ENCODE results near the gene TEX36. TPM values are rescaled to one million over a fixed set of nuclear protein-coding genes. Genes with fewer than 3 reads are reported as not detected.

Gene TEX36
- polyA plus RNA-seq, 1 donor = not detected

Other genes starting within 250 kb of the TEX36 start
- gene EDRF1, start 36.5 kb upstream of the TEX36 start, polyA plus RNA-seq (ENCODE audit: insufficient read length) = 18.7 TPM
- 0.40 TPM for gene MMP21, start 92.7 kb upstream of the TEX36 start, polyA plus RNA-seq (ENCODE audit: insufficient read length)
- gene UROS, start 140.1 kb upstream of the TEX36 start, polyA plus RNA-seq (ENCODE audit: insufficient read length) = 60.3 TPM
- 53.3 TPM for gene BCCIP, start 140.4 kb upstream of the TEX36 start, polyA plus RNA-seq (ENCODE audit: insufficient read length)
- 19.9 TPM for gene DHX32, start 198.1 kb upstream of the TEX36 start, polyA plus RNA-seq (ENCODE audit: insufficient read length)
- 0.71 TPM for gene FANK1, start 213.4 kb upstream of the TEX36 start, polyA plus RNA-seq (ENCODE audit: insufficient read length)

Measured in forelimb muscle (tissue), 1 donor.